ENCODE results near the gene CGGBP1. TPM values are rescaled to one million over a fixed set of nuclear protein-coding genes. Genes with fewer than 3 reads are reported as not detected.

Gene CGGBP1
- polyA plus RNA-seq, 3 donors: 61.0 to 82.4 (median 68.7) TPM

- H4K20me1 ChIP-seq (ENCODE audit: insufficient read depth, low read length): peaks cover 95% of the 10 kb centered on the region
- DNase-seq: no peak
- H3K36me3 ChIP-seq (replicated peaks in 1 of 2; ENCODE audit: control insufficient read depth in 1 of 2, insufficient read depth in 2 of 2, low read length in 2 of 2): no peaks in the 10 kb centered on the region
- no CpG with 5 or more reads among the region's 3 CpGs for WGBS (ENCODE audit: insufficient coverage)
- Mint-ChIP-seq H3K27me3 (ENCODE audit: low read depth in 3 of 3) (no peaks in the 10 kb centered on the region), H3K27ac (no peak overlapping the region), H3K36me3 (peaks cover 0 to 8% of the 10 kb centered on the region in 2 donors), H3K4me3 (no peak overlapping the region), H3K9me3 (peaks cover 0 to 3% (median 0%) of the 10 kb centered on the region in 7 donors), H3K4me1 (peaks cover 10% of the 10 kb centered on the region)
- intact Hi-C loops (cut with micrococcal nuclease): no loop called here
- H2AFZ ChIP-seq (ENCODE audit: insufficient read depth, low read depth, low read length, poor library complexity, severe bottlenecking): no peak overlapping the region
- H3K4me3 ChIP-seq (replicated peaks in 1 of 3; ENCODE audit: low read depth in 2 of 3, low read length in 3 of 3): no peak overlapping the region
- no peak for TF ChIP-seq CTCF (IDR thresholded peaks at IDR 0.05)
- no peak overlapping the region for H3K27ac ChIP-seq (ENCODE audit: low read depth in 1 of 2, low read length in 2 of 2)
- no peak overlapping the region for H3K9ac ChIP-seq (ENCODE audit: insufficient read depth, low read length, poor library complexity, severe bottlenecking)
- H3K79me2 ChIP-seq (ENCODE audit: insufficient read depth, low read length): peaks cover 95% of the 10 kb centered on the region
- H3K9me3 ChIP-seq (replicated peaks in 1 of 2; ENCODE audit: control insufficient read depth in 1 of 2, insufficient read depth in 1 of 2, low read length in 2 of 2): no peaks in the 10 kb centered on the region
- no peaks in the 10 kb centered on the region for H3K4me1 ChIP-seq (ENCODE audit: control insufficient read depth in 1 of 2, insufficient read depth in 2 of 2, low read length in 2 of 2)
- H3K27me3 ChIP-seq (ENCODE audit: control insufficient read depth in 2 of 2, insufficient read depth in 2 of 2, low read length in 2 of 2): no peaks in the 10 kb centered on the region
- H3K4me2 ChIP-seq (replicated peaks; ENCODE audit: extremely low read depth, low read length, poor library complexity, severe bottlenecking): no peak overlapping the region
Measured at GRCh38 chr3:88078932-88079331, 20.1 kb upstream of the CGGBP1 start.

- Mint-ChIP-seq H3K27ac (peak overlapping the region in 2 of 7 donors; percentile 8 to 50), H3K36me3 (peaks cover 0 to 8% of the 10 kb centered on the region in 2 donors), H3K27me3 (ENCODE audit: low read depth in 3 of 3) (no peaks in the 10 kb centered on the region), H3K9me3 (peaks cover 0 to 6% (median 0%) of the 10 kb centered on the region in 7 donors), H3K4me3 (no peak overlapping the region), H3K4me1 (peaks cover 8% of the 10 kb centered on the region)
- no CpG with 5 or more reads among the region's 1 CpG for WGBS (ENCODE audit: insufficient coverage)
- no peak overlapping the region for H2AFZ ChIP-seq (ENCODE audit: insufficient read depth, low read depth, low read length, poor library complexity, severe bottlenecking)
- no peaks in the 10 kb centered on the region for H3K9me3 ChIP-seq (replicated peaks in 1 of 2; ENCODE audit: control insufficient read depth in 1 of 2, insufficient read depth in 1 of 2, low read length in 2 of 2)
- H3K27me3 ChIP-seq (ENCODE audit: control insufficient read depth in 2 of 2, insufficient read depth in 2 of 2, low read length in 2 of 2): no peaks in the 10 kb centered on the region
- H3K4me1 ChIP-seq (ENCODE audit: control insufficient read depth in 1 of 2, insufficient read depth in 2 of 2, low read length in 2 of 2): no peaks in the 10 kb centered on the region
- H3K27ac ChIP-seq (ENCODE audit: low read depth in 1 of 2, low read length in 2 of 2): no peak overlapping the region
- no peaks in the 10 kb centered on the region for H3K36me3 ChIP-seq (replicated peaks in 1 of 2; ENCODE audit: control insufficient read depth in 1 of 2, insufficient read depth in 2 of 2, low read length in 2 of 2)
- peaks cover 97% of the 10 kb centered on the region for H4K20me1 ChIP-seq (ENCODE audit: insufficient read depth, low read length)
- H3K79me2 ChIP-seq (ENCODE audit: insufficient read depth, low read length): peaks cover 100% of the 10 kb centered on the region
- no peak overlapping the region for H3K4me3 ChIP-seq (replicated peaks in 1 of 3; ENCODE audit: low read depth in 2 of 3, low read length in 3 of 3)
- no peak for DNase-seq
- intact Hi-C loops (cut with micrococcal nuclease): no loop called here
- no peak overlapping the region for H3K4me2 ChIP-seq (replicated peaks; ENCODE audit: extremely low read depth, low read length, poor library complexity, severe bottlenecking)
- no peak for TF ChIP-seq CTCF (IDR thresholded peaks at IDR 0.05)
- H3K9ac ChIP-seq (ENCODE audit: insufficient read depth, low read length, poor library complexity, severe bottlenecking): no peak overlapping the region
Measured at GRCh38 chr3:88076712-88077111, 17.9 kb upstream of the CGGBP1 start.

Data from CD14-positive monocyte (primary cell).